HT1080 (cell line): Measurements from ENCODE around the gene KNDC1. TPM values are rescaled to one million over a fixed set of nuclear protein-coding genes. Genes with fewer than 3 reads are reported as not detected.
"Not testable (repeated sequence)": the region's sequence is repeated elsewhere in the genome, so short reads cannot be mapped to it uniquely, and the experiment has no call there.

ENCODE experiments used
- DNase-seq: peaks from one replicate; pipeline ENCODE4 v3.0.0-alpha.2; 2015; ENCODE audit warnings: low read depth
- polyA plus RNA-seq, 2 experiments: library from polyadenylated mRNA; depleted of rRNA; stranded (reverse); fragments of >200 nt; gene quantifications; 2 replicates each; pipeline ENCODE4 v1.2.3, GENCODE V29; 2015
- total RNA-seq: library from RNA; depleted of rRNA; stranded (reverse); fragments of >200 nt; shearing (Covaris generic); gene quantifications from 2 replicates; pipeline ENCODE4 v1.2.3, GENCODE V29; 2014; rRNA removed

The KNDC1 gene
- total RNA-seq = not detected in 2 replicates
- 0.05 TPM in 2 replicates for polyA plus RNA-seq (2015; cell fraction: cytosol; rRNA removed)
- polyA plus RNA-seq (2015; cell fraction: nucleus; rRNA removed) = 0.16 and 0.43 TPM in 2 replicates

DNA sequence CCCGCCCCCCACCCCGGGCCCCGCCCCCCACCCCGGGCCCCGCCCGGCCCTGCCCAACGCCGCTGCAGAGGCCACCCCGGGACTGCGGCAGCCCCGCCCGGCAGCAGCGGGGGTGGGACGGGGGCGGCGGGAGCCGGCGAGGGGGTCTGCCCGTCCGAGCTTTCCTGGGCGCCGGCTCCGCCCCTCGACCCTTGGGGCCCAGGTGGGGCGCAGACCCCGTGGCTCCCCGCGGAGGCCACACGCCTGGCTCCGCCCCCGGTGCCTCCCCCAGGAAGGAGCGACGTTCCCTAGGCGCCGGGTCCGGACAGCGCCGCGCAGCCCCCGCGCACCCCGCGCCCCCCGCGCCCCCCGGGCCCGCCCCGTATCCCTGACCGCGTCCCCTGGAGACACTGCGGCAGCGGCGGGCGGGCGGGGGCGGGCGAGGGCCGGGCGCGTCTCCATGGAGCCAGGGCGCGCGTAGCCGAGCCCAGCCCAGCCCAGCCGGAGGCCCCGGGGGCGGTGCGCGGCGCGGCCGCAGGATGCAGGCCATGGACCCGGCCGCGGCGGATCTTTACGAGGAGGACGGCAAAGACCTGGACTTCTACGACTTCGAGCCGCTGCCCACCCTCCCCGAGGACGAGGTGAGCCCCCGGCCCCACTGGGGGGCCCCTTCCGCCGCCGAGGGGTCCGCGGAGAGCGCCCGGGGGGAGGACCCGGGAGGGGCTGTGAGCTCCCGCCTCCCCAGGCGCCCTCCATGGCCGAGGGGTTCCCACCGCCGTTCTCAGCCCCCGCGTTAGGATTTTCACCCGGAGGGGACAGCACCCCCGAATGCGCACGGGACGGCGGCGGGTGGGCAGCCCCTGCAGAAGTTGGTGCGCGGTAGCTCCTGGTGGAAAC lies at the start of gene KNDC1:
KNDC1 (plus strand) TSS at position 270 of the 876 bp plus-strand sequence; CDS start at position 519, 249 bp downstream.
- no peak for DNase-seq

DNA sequence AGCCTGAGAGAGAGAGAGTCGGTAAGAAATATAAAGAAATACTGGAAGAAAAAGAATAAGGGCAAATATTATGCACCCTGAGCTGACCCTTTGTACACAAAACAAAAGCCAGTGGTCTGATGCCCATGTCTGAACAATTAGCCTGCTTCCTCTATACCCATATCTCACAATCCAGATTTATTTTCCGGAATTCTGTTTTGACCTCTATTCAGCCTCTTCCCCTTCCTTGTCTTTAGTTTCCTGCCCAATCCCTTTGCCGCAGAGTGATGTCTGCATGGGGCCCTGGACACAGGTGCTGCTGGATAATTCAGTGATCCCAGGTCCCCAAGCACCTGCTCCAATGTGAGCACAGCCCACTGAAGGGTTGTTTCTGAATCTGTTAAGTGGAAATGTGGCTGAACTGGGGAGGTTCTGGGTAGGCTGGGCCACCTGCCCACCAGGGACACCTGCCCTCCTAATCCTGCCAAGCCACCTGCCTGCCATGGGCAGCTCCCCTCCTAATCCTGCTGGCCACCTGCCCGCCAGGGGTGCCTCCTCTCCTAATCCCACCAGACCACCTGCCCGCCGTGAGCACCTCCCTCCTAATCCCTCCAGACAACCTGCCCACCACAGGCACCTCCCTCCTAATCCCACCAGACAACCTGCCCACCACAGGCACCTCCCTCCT lies 49.3 kb upstream of the KNDC1 start:
- no peak for DNase-seq

DNA sequence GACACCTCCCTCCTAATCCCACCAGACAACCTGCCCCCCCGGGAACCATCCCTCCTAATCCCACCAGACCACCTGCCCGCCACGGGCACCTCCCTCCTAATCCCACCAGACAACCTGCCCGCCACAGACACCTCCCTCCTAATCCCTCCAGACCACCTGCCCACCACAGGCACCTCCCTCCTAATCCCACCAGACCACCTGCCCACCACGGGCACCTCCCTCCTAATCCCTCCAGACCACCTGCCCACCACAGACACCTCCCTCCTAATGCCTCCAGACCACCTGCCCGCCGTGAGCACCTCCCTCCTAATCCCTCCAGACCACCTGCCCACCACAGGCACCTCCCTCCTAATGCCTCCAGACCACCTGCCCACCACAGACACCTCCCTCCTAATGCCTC lies 48.4 kb upstream of the KNDC1 start:
- DNase-seq = not testable (repeated sequence)

DNA sequence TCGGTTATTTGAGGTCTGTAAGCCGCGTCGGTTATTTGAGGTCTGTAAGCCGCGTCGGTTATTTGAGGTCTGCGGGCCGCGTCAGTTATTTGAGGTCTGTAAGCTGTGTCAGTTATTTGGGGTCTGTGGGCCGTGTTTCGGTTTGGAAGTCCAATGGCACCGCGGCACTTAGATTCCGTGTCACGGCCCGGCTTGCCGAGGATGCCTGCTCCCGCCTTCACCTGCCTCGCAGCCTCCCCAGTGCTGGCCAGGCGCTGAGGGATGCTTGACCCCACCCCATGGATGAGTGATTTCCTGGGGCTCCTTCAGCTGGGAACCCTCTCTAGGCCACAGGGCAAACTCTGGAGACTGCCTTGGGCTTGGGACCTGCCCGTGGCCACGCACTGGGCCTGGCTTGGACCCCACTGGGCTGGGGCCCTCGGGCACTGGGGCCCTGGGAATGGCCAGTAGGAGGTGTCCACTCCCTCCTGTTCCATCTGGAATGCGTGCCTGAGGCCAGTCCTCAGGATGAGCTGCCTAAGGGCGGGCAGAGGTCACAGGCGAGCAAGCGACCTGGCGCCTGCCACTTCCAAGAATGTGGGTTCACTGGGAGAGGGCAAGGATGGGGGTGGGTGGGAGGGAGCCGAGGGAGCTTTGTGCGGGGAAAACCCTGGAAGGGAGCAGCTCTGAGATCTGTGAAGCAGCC lies 46.7 kb upstream of the KNDC1 start:
- no peak for DNase-seq

- DNase-seq = no peak
Measured at GRCh38 chr10:133113847-133114246, 46.2 kb upstream of the KNDC1 start.

GRCh38 chr10:133114251-133114650 lies 45.8 kb upstream of the KNDC1 start:
- DNase-seq = no peak

DNA sequence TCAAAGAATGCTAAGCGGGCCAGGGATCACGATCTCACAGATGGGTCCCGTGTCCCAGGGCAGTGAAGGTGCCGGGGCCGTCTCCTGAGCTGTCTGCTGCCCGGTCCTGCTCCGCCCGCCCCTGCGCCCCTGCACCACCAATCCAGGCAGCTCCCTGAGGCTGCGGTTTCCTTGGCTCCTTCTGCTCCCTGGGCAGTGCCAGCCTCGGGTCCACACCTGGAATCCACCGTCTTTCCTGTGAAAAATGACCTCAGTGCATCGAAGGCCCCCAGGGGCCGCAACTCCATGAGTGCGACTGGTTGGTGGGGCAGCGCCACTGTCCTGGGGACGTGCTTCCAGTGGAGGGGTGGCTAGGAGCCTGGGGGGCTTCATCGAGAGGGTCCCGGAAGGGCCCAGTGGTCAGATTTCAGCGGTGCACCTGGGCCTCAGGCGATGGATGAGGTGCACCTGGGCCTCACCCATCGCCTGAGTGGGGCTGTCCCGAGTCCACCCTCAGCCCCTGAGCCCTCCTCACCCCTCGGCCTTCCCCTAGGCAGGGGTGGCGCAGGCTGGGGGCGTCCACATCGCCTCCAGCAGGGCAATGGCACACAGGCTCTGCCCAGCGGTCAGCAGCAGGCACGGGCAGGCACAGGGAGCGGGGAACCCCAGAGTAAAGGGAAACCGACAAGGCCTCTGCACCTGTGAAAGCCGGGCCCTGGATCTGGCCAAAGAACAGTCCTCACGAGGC lies 45.1 kb upstream of the KNDC1 start:
- no peak for DNase-seq

DNA sequence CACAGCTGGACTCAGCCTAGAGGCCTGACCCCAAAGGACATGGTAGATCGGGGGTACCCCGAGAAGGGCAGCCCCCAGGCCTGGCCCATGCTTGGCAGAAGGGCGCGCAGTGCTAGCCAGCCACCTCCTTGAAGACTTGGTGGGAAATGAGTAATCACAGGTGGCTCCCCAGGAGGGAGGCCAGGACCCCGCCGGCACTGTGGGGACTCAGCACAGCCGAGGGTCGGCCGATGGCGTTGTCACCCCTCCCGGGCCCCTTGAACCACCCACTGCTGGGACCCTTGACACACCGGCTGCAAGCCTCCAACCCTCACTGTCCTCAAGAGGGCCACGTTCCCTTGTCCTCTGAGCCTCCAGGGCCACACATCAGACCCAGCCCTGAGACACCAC lies 44.6 kb upstream of the KNDC1 start:
- no peak for DNase-seq

- no peak for DNase-seq
Measured at GRCh38 chr10:133115976-133116375, 44.0 kb upstream of the KNDC1 start.

DNA sequence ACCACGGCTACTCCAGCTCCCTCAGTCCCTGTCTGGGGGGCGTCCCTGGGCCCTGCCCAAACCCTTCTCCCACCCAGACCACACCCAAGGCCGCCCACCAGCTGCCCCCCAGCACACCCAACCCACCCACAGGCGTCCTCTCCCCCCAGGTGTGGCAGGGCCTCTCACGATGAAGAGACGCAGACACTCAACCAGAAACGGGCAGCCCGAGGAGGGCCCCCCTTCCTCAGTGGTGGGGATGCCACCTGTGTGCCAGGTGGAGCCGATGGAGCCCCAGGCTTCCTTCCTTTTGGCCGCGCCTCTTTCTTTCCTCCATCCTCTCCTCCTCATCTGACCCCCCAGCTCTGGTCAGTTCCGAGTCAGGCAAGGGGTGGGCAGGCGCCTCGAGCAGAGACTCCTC lies 43.6 kb upstream of the KNDC1 start:
- DNase-seq = no peak

DNA sequence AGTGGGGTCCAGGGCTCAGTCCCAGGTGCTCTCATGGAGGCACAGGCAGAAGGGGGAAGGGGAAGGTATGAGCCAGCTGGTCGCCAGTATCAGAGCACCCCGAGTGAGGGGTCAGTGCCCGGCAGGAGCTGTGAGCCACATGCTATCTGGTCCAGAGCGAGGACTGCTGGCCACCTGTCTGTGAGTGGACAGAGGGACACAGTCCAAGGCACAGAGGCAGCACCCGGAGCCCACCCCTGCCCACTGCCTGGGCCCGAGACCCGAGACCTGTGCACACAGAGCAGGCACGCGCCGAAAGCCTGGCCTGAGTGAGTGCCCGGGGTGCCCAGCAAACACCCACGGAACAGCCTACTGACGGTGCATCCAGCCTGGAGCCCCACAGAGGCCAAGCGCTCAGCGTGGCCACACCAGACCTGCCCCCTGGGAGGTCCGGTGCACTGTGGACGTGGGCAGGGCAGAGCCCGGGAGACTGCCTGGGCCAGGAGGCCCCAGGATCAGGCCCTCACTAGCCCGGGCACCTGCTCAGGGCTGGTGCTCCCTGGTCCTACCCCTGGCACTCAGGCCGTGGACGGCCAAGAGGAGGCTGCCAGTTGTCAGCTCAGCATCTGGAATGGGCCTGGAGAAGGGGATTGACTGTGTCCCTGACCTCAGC lies 42.9 kb upstream of the KNDC1 start:
- DNase-seq = no peak

GRCh38 chr10:133117688-133118071 lies 42.3 kb upstream of the KNDC1 start:
- no peak for DNase-seq

DNA sequence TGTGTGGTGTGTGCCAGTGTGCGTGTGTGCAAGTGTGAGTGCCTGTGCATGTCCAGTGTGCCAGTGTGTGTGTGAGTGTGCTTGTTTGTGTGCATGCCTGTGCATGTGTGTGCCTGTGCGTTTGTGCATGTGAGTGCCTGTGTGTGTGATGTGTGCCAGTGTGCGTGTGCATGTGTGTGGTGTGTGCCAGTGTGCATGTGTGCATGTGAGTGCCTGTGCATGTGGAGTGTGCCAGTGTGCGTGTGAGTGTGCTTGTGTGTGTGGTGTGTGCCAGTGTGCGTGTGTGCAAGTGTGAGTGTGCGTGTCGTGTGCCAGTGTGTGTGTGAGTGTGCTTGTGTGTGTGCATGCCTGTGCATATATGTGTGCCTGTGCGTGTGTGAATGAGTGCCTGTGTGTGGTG lies 38.5 kb upstream of the KNDC1 start:
- no peak for DNase-seq

- DNase-seq = no peak
Measured at GRCh38 chr10:133122171-133122935, 37.7 kb upstream of the KNDC1 start.

DNA sequence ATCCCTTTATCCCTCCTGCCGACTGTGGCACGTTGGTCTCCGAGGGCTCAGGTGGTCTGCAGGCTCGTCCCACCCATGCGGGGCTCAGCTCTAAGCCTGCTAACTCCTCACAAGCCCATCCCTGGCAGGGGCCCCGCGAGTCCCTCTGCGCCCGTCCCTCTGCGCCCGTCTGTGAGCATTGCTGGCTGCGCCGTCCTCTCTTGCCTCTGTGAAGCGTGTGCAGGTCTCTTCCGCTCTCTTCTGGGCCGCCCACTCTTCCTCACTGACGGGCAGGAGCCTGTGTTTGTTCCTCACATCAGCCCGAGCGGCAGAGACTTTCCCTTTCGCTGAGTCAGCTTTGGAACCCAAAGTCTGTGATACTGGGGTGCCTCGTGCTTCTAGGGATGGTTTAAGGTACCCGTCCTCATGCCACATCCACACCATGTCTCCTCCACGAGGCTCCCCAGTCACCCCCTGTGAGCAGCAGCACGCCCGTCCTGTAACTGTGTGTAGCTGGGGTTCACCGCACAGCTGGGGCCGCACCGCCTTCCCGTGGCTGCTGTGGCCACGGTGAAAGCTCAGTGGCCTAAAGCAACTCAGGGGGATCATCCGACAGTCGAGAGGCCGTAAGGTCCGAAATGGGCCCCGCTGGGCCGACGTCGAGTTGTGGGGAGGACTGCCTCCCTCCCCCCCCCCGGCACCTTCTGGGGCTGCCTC lies 36.8 kb upstream of the KNDC1 start:
- DNase-seq = no peak

GRCh38 chr10:133123746-133124356 lies 36.2 kb upstream of the KNDC1 start:
- DNase-seq = no peak

DNA sequence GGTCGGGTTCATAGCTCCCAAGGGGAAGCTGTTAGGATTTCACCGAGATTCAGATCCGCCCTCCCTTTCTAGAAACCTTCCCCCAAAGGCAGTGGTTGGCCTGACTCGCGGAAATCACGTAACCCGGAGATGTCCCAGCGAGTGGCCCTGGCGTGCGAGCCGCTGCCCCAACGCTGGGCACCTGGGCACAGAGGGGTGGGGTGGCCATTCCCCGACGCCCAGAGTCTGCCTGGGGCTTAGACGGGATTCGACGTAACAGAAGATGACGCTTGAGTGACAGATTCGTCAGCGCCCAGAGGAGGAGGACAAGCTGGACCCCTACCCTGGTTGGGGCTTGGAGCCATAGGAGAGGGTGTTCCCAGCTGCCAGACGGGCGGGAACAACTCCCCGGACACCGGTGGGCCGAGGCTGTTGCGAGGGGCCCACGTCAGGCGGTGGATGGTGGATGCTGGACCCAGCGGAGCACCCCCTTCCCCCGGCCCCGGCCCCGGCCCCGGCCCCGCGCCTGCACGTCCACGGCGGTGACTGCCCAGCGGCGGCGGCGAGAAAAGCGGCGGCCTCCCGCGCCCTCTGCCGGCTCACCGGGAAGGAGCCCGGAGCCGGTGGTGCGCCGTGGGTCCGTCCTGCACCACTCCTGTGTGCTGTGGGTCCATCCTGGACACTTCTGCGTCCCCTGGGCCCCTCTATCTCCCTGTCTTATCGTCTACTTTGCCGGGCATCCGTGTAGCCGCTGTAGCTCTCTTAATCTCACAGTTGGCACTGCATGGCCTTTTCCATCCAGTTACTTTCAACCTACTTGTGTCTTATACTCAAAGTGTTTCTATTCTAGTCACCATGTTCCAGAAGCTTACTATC lies 35.4 kb upstream of the KNDC1 start:
- no peak for DNase-seq

GRCh38 chr10:133125901-133126300 lies 34.1 kb upstream of the KNDC1 start:
- DNase-seq = no peak
